Stimulated activated CD4-positive, alpha-beta T cell treated with anti-CD3 and anti-CD28 coated beads, TNF-alpha, amount 100 ng/mL, for 24 hours (primary cell): ENCODE data around the gene MACROD2.

Experiments
- DNase-seq, 3 experiments: peaks; one replicate each; pipeline ENCODE4 v3.0.0-alpha.2; 2020; ENCODE audit warnings: low read depth in 3 of 3

MACROD2 gene

GRCh38 chr20:14470231-14470899, 475.0 kb downstream of the MACROD2 start:
- DNase-seq, result no peak

- no peak for DNase-seq
These were observed 475.8 kb downstream of the MACROD2 start for GRCh38 chr20:14470977-14471661.

- no peak for DNase-seq
These were observed 481.8 kb downstream of the MACROD2 start for GRCh38 chr20:14477125-14477524.

GRCh38 chr20:14478126-14478525, 482.8 kb downstream of the MACROD2 start:
- DNase-seq, result no peak

- no peak for DNase-seq
These were observed 486.5 kb downstream of the MACROD2 start for GRCh38 chr20:14481863-14482262.

GRCh38 chr20:14488212-14488611, 492.9 kb downstream of the MACROD2 start:
- DNase-seq, result no peak

GRCh38 chr20:14488756-14489479, 493.6 kb downstream of the MACROD2 start:
- no peak for DNase-seq

GRCh38 chr20:14489544-14489943, 494.2 kb downstream of the MACROD2 start:
- DNase-seq, result no peak

GRCh38 chr20:14491436-14491835, 496.1 kb downstream of the MACROD2 start:
- no peak for DNase-seq

- no peak for DNase-seq
These were observed 498.1 kb downstream of the MACROD2 start for GRCh38 chr20:14493408-14493807.

GRCh38 chr20:14494355-14494754, 499.0 kb downstream of the MACROD2 start:
- DNase-seq, result no peak

- DNase-seq, result no peak
These were observed 499.8 kb downstream of the MACROD2 start for GRCh38 chr20:14495066-14495465.

GRCh38 chr20:14497004-14497403, 501.7 kb downstream of the MACROD2 start:
- no peak for DNase-seq

- no peak for DNase-seq
These were observed 503.5 kb downstream of the MACROD2 start for GRCh38 chr20:14498772-14499171.

- DNase-seq, result no peak
These were observed 510.2 kb downstream of the MACROD2 start for GRCh38 chr20:14505476-14505875.

- no peak for DNase-seq
These were observed 512.4 kb downstream of the MACROD2 start for GRCh38 chr20:14507711-14508110.

GRCh38 chr20:14510341-14510740, 515.0 kb downstream of the MACROD2 start:
- DNase-seq, result no peak

- no peak for DNase-seq
These were observed 517.5 kb downstream of the MACROD2 start for GRCh38 chr20:14512839-14513238.

- DNase-seq, result no peak
These were observed 523.3 kb downstream of the MACROD2 start for GRCh38 chr20:14518648-14519047.

GRCh38 chr20:14521016-14521415, 525.7 kb downstream of the MACROD2 start:
- DNase-seq, result no peak

- no peak for DNase-seq
These were observed 526.1 kb downstream of the MACROD2 start for GRCh38 chr20:14521436-14521835.

GRCh38 chr20:14522595-14522994, 527.3 kb downstream of the MACROD2 start:
- no peak for DNase-seq

GRCh38 chr20:14523090-14523489, 527.8 kb downstream of the MACROD2 start:
- DNase-seq, result no peak
